K562 treated with DMSO at 1 percent for 12 hours (cell line): ENCODE results near the gene SLC41A2. TPM values are rescaled to one million over a fixed set of nuclear protein-coding genes. Genes with fewer than 3 reads are reported as not detected.

Experiments used
- total RNA-seq: library from RNA; unstranded; fragments of 300-600 nt; gene quantifications from 2 replicates; pipeline ENCODE4 v1.2.3, GENCODE V29; 2022; ENCODE audit not compliant: insufficient read depth

Gene SLC41A2
- total RNA-seq = 0.17 and 10.6 TPM in 2 replicates

GRCh38 chr12:104958001-104958804 lies at the start of gene SLC41A2:
Gene SLC41A2 (minus strand): TSS chr12:104958290. CDS start chr12:104928527, 29,763 bp downstream.

GRCh38 chr12:104986022-104986941 lies 28.2 kb upstream of the SLC41A2 start, which contains the start of gene NOPCHAP1:
Gene NOPCHAP1 (plus strand): TSS chr12:104986316. CDS start chr12:104986353, 37 bp downstream.

Other genes with a start within 250 kb of the SLC41A2 start
- gene NOPCHAP1, start 28.0 kb upstream of the SLC41A2 start, total RNA-seq = 5.4 and 10.5 TPM in 2 replicates
- gene ALDH1L2, start 126.2 kb upstream of the SLC41A2 start, total RNA-seq = 3.5 and 19.1 TPM in 2 replicates
- 15.1 and 20.1 TPM in 2 replicates for gene WASHC4, start 149.4 kb upstream of the SLC41A2 start, total RNA-seq